ENCODE data around the gene TPRA1. TPM values are rescaled to one million over a fixed set of nuclear protein-coding genes. Genes with fewer than 3 reads are reported as not detected.

The TPRA1 gene
- total and polyA plus RNA-seq, 2 of the 4 experiments (the other 2 are of a cell fraction) = 17.9 to 40.1 TPM

GRCh38 chr3:127535901-127536829 is 54.4 kb downstream of the TPRA1 start:
- H2AFZ ChIP-seq (replicated peaks; ENCODE audit: low read length, poor library complexity) = no peak overlapping the region
- no peaks in the 10 kb centered on the region for H3K4me1 ChIP-seq (ENCODE audit: control insufficient read depth, insufficient read depth, low read length)
- H3K9ac ChIP-seq (ENCODE audit: low read depth, low read length) = no peak overlapping the region
- no TSS peak for BruUV-seq (replicated peaks)
- in situ Hi-C loops (cut with MboI; ENCODE audit: low sequenced_read_pairs) = no loop called here
- CTCF ChIA-PET = no interaction called here
- POLR2A ChIA-PET (ENCODE audit: unreplicated experiment) = no interaction called here
- H3K9me3 ChIP-seq (ENCODE audit: control insufficient read depth, insufficient read depth, low read length) = no peaks in the 10 kb centered on the region
- no peaks in the 10 kb centered on the region for H3K79me1 ChIP-seq (ENCODE audit: low read depth in 1 of 2, low read length in 2 of 2)
- dilution Hi-C loops (cut with HindIII; ENCODE audit: low sequenced_read_pairs, unreplicated experiment) = no loop called here
- H3K23ac ChIP-seq (ENCODE audit: low read depth, low read length) = no peak overlapping the region
- H4K5ac ChIP-seq (ENCODE audit: low read depth, low read length) = no peak overlapping the region
- no peak overlapping the region for H2AK9ac ChIP-seq (replicated peaks; ENCODE audit: low read depth, low read length, poor library complexity)
- no peak overlapping the region for H2BK20ac ChIP-seq (ENCODE audit: low read depth, low read length)
- H3K14ac ChIP-seq (replicated peaks; ENCODE audit: low read depth, low read length) = no peak overlapping the region
- no peak overlapping the region for H2BK5ac ChIP-seq (ENCODE audit: low read depth, low read length, poor library complexity, severe bottlenecking)
- H2BK15ac ChIP-seq (ENCODE audit: low read depth, low read length) = no peak overlapping the region
- H3K56ac ChIP-seq (ENCODE audit: extremely low read depth, insufficient read depth, low read length) = no peak overlapping the region
- no peak overlapping the region for H3K18ac ChIP-seq (ENCODE audit: low read depth, low read length)
- H4K8ac ChIP-seq (ENCODE audit: low read depth in 2 of 2, low read length in 2 of 2) = no peak overlapping the region
- TF ChIP-seq, protein P1, sequence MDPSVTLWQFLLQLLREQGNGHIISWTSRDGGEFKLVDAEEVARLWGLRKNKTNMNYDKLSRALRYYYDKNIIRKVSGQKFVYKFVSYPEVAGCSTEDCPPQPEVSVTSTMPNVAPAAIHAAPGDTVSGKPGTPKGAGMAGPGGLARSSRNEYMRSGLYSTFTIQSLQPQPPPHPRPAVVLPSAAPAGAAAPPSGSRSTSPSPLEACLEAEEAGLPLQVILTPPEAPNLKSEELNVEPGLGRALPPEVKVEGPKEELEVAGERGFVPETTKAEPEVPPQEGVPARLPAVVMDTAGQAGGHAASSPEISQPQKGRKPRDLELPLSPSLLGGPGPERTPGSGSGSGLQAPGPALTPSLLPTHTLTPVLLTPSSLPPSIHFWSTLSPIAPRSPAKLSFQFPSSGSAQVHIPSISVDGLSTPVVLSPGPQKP (IDR thresholded peaks at IDR 0.05; ENCODE audit: borderline replicate concordance, low read depth, low read length) = no peak
- TF ChIP-seq SMC3 (IDR thresholded peaks at IDR 0.05; ENCODE audit: low read depth, low read length) = no peak
- TF ChIP-seq CHD1 (IDR thresholded peaks at IDR 0.05; ENCODE audit: low read depth, low read length) = no peak
- TF ChIP-seq MAFK (IDR thresholded peaks at IDR 0.05; ENCODE audit: low read depth, low read length) = no peak
- TF ChIP-seq RCOR1 (IDR thresholded peaks at IDR 0.05; ENCODE audit: insufficient replicate concordance, low read length) = no peak
- H2AK5ac ChIP-seq (ENCODE audit: low read depth, low read length) = no peak overlapping the region
- peaks cover 40% of the 10 kb centered on the region for H3K27me3 ChIP-seq (ENCODE audit: control insufficient read depth, insufficient read depth, low read length)
- no peak for DNase-seq
- H3K9me1 ChIP-seq (ENCODE audit: insufficient read depth, low read length) = no peaks in the 10 kb centered on the region
- no peak for ATAC-seq (ENCODE audit: low read depth)
- H4K91ac ChIP-seq (ENCODE audit: insufficient read depth, low read depth, low read length) = no peak overlapping the region
- H3K4me2 ChIP-seq (ENCODE audit: low read depth, low read length) = no peak overlapping the region
- H3K27ac ChIP-seq (ENCODE audit: insufficient read depth, low read length) = no peak overlapping the region
- H2BK120ac ChIP-seq (ENCODE audit: low read depth, low read length) = no peak overlapping the region
- H3K36me3 ChIP-seq (ENCODE audit: control insufficient read depth, insufficient read depth, low read length) = no peaks in the 10 kb centered on the region
- 67% methylated on average over 7 of the region's 18 CpGs; no CpG with 5 or more reads in 1 of the 2 experiments for WGBS, 2 experiments (ENCODE audit: extremely low coverage in 2 of 2, insufficient read length in 1 of 2)
- no peak overlapping the region for H3K4me3 ChIP-seq (ENCODE audit: insufficient read depth, low read depth, low read length)
- no peaks in the 10 kb centered on the region for H4K20me1 ChIP-seq (ENCODE audit: insufficient read depth, low read length)
- H3K4ac ChIP-seq (ENCODE audit: low read depth, low read length) = no peak overlapping the region
- intact Hi-C loops (cut with micrococcal nuclease) = no loop called here
